SH-SY5Y (cell line): ENCODE results near the gene IFIT2.

Experiments used
- GATA2 ChIP-seq: IDR thresholded peaks from 2 replicates; pipeline ENCODE4 v1.6.1; 2011; ENCODE audit warnings: mild to moderate bottlenecking, low read depth, low read length
- GATA3 ChIP-seq: IDR thresholded peaks from 2 replicates; pipeline ENCODE4 v1.6.1; 2011; ENCODE audit warnings: low read depth, mild to moderate bottlenecking, low read length, moderate library complexity

DNA sequence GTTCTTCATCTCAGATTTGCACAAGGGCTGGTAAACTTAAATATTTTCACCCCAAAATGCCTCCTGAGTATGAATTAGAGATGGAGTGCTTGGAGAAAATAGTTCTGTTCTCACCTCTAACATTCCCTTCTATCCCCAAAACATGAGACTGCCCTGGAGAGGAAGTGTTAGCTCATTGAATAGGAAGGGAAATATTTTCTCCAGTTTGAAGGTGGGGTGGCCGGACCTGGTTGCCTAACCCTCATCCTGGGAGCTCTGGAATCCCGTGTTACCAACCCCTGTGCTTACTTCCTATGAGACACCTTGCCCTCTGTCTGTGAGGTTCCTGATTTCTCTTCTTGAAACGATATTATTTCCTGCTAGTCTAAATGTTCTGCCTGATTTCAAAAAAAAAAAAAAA is 779 bp downstream of the IFIT2 start:
- TF ChIP-seq GATA2 (no peak), GATA3 (no peak)
